Vagina (tissue), 2 donors: ENCODE data around the gene APOA4. TPM values are rescaled to one million over a fixed set of nuclear protein-coding genes. Genes with fewer than 3 reads are reported as not detected.

ENCODE experiments used
- DNase-seq, 2 donors: peaks; one replicate each; pipeline ENCODE4 v3.0.0-alpha.2; 2017; ENCODE audit errors: extremely low spot score in 2 of 2
- H3K27ac ChIP-seq: fragments of 200-600 bp; sonication (generic); one replicate; pipeline ENCODE4 v1.5.1; 2019
- H3K27me3 ChIP-seq: fragments of 200-600 bp; sonication (generic); one replicate; pipeline ENCODE4 v1.5.1; 2019
- H3K36me3 ChIP-seq, 2 donors: fragments of 200-600 bp; sonication (generic); one replicate each; pipeline ENCODE4 v1.5.1; 2017 to 2019
- H3K4me1 ChIP-seq: fragments of 200-600 bp; sonication (generic); one replicate; pipeline ENCODE4 v1.5.1; 2019
- H3K4me3 ChIP-seq, 2 donors: fragments of 200-600 bp; sonication (generic); 1 replicate in 1 of 2; 2 replicates in 1 of 2; pipeline ENCODE4 v1.5.1; 2016 to 2019
- H3K9me3 ChIP-seq: fragments of 200-600 bp; sonication (generic); one replicate; pipeline ENCODE4 v1.5.1; 2019
- POLR2A ChIP-seq, 2 donors: fragments of 450-650 bp; IDR thresholded peaks; one replicate each; pipeline ENCODE4 v1.6.1; 2017; ENCODE audit warnings: antibody characterized with exemption in 2 of 2, mild to moderate bottlenecking in 2 of 2, moderate library complexity in 2 of 2
- POLR2AphosphoS5 ChIP-seq, 2 donors: sonication (generic); formaldehyde crosslinking; IDR thresholded peaks; one replicate each; pipeline ENCODE4 v1.9.0; 2017; ENCODE audit warnings: antibody characterized with exemption in 2 of 2, mild to moderate bottlenecking in 2 of 2, low read depth in 1 of 2; ENCODE audit not compliant: insufficient read depth in 1 of 2
- intact Hi-C: fragments of 100-400 bp; cut with DNase I; formaldehyde crosslinking; loops from one replicate; pipeline ENCODE4 v1.15.1; 2023
- total RNA-seq: library from RNA; depleted of rRNA; stranded (reverse); fragments of >200 nt; gene quantifications from one replicate; pipeline ENCODE4 v1.2.3, GENCODE V29; 2016
- TF ChIP-seq, protein P1 (sequence below), 3 experiments: fragments of 450-650 bp in 2 of 3; fragments of 200-600 bp in 1 of 3; sonication (generic) in 1 of 3; IDR thresholded peaks; one replicate each; pipeline ENCODE4 v1.5.1; 2017 to 2019; ENCODE audit warnings: antibody characterized with exemption in 3 of 3, mild to moderate bottlenecking in 2 of 3, moderate library complexity in 2 of 3

APOA4 gene
- total RNA-seq, 1 donor from 2014 or later, result not detected

DNA sequence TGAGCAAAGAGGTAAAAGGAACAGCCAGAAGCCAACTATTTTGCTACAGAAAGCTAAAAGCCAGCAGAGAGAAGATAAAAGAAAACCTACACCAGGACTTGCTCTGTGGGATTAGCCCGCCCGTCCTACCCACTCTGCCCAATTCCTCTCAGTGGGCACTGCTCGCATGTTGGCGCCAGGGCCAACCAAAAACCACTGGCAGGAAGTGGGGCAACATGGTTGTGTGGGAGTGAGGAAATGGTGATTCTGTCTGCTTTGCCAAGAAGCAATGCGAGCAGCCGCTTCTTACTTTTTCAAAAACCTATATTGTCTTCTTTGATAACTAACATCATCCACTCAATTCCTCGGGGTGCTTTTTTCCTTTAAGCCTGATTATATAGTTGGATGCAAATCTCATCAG lies 28.5 kb upstream of the APOA4 start:
- Histone ChIP-seq H3K27me3 (no peaks in the 10 kb centered on the region), H3K27ac (no peak overlapping the region), H3K4me1 (peaks cover 38% of the 10 kb centered on the region), H3K9me3 (no peaks in the 10 kb centered on the region), H3K4me3 (no peak overlapping the region), H3K36me3 (peaks cover 0 to 26% of the 10 kb centered on the region in 2 donors)
- DNase-seq, result no peak
- intact Hi-C loops, result no loop called here
- no peak for TF ChIP-seq POLR2A (IDR thresholded peaks at IDR 0.05)
- TF ChIP-seq, protein P1, sequence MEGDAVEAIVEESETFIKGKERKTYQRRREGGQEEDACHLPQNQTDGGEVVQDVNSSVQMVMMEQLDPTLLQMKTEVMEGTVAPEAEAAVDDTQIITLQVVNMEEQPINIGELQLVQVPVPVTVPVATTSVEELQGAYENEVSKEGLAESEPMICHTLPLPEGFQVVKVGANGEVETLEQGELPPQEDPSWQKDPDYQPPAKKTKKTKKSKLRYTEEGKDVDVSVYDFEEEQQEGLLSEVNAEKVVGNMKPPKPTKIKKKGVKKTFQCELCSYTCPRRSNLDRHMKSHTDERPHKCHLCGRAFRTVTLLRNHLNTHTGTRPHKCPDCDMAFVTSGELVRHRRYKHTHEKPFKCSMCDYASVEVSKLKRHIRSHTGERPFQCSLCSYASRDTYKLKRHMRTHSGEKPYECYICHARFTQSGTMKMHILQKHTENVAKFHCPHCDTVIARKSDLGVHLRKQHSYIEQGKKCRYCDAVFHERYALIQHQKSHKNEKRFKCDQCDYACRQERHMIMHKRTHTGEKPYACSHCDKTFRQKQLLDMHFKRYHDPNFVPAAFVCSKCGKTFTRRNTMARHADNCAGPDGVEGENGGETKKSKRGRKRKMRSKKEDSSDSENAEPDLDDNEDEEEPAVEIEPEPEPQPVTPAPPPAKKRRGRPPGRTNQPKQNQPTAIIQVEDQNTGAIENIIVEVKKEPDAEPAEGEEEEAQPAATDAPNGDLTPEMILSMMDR (IDR thresholded peaks at IDR 0.05), result no peak
- no peak for TF ChIP-seq POLR2AphosphoS5 (IDR thresholded peaks at IDR 0.05; ENCODE audit: insufficient read depth in 1 of 2, low read depth in 1 of 2)

DNA sequence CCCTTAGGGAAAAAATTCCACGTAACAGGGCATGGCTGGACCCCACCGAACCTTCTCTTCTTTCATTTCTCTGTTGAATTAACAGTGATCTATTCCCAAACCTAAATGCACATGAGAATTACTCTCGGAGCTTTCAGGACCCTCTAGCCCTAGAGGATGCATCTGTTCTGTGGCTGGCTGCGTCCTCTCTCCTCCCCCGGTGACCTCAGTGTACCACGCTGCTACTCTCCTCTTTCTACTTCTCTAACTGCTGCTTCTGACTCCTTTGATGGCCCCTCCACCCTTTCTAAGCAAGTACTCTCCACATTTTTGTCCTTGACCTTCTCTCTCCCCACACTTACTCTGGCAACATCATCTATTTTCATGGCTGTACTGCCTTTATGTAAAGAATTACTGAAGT lies 26.4 kb upstream of the APOA4 start:
- H3K27me3 ChIP-seq, result no peaks in the 10 kb centered on the region
- no peak overlapping the region for H3K27ac ChIP-seq
- peaks cover 6 to 45% of the 10 kb centered on the region in 2 donors for H3K36me3 ChIP-seq
- TF ChIP-seq, protein P1 (IDR thresholded peaks at IDR 0.05), result no peak
- TF ChIP-seq POLR2AphosphoS5 (IDR thresholded peaks at IDR 0.05; ENCODE audit: insufficient read depth in 1 of 2, low read depth in 1 of 2) (no peak), POLR2A (IDR thresholded peaks at IDR 0.05) (no peak)
- no peaks in the 10 kb centered on the region for H3K9me3 ChIP-seq
- DNase-seq, result no peak
- H3K4me1 ChIP-seq, result peaks cover 38% of the 10 kb centered on the region
- intact Hi-C loops, result no loop called here
- H3K4me3 ChIP-seq, result no peak overlapping the region

DNA sequence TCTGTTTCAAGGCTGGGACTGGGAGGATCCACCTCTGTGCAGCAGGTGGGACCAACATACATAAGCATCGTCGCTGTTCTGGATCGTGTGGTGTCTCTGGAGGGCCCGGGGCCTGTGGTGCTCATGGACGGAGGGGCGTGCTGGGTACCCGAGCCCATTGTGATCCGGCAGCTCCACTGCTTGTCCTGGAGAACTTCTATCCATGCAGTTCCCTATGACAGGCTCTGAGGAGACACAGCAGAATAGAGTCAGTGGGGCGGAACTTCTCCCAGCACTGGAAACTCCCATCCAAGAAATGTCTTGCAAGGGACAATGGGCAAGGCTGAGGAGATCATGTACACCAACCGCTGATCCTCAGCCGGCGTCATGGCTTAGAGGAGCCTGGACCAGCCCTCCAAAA lies 26.0 kb upstream of the APOA4 start:
- Histone ChIP-seq H3K4me1 (peaks cover 35% of the 10 kb centered on the region), H3K36me3 (peaks cover 6 to 45% of the 10 kb centered on the region in 2 donors), H3K9me3 (no peaks in the 10 kb centered on the region), H3K4me3 (no peak overlapping the region), H3K27me3 (no peaks in the 10 kb centered on the region), H3K27ac (no peak overlapping the region)
- no peak for TF ChIP-seq POLR2A (IDR thresholded peaks at IDR 0.05)
- TF ChIP-seq, protein P1 (IDR thresholded peaks at IDR 0.05), result no peak
- no peak for TF ChIP-seq POLR2AphosphoS5 (IDR thresholded peaks at IDR 0.05; ENCODE audit: insufficient read depth in 1 of 2, low read depth in 1 of 2)
- no peak for DNase-seq
- intact Hi-C loops, result no loop called here

DNA sequence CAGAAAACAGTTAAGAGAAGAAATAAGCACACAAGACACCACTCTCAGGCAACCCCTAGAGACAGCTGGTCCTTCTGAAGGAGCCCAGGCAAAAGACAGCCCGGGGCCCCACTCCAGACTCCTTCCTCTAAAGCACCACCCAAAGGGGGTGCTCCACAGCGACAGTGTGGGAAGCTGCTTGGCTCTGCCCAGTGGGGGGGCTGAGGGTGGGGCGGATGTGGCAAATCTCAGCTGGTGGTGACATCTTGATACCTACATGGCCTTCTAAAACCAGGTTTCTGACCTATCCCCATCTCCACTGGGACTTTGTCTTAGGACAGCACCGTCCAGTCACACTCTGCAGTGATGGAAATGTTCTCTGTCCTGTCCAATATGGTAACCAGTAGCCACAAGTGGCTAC lies 24.5 kb upstream of the APOA4 start:
- Histone ChIP-seq H3K27me3 (no peaks in the 10 kb centered on the region), H3K4me1 (peaks cover 20% of the 10 kb centered on the region), H3K36me3 (peaks cover 6 to 58% of the 10 kb centered on the region in 2 donors), H3K4me3 (no peak overlapping the region), H3K9me3 (no peaks in the 10 kb centered on the region), H3K27ac (no peak overlapping the region)
- intact Hi-C loops, result no loop called here
- TF ChIP-seq POLR2A (IDR thresholded peaks at IDR 0.05) (no peak), POLR2AphosphoS5 (IDR thresholded peaks at IDR 0.05; ENCODE audit: insufficient read depth in 1 of 2, low read depth in 1 of 2) (no peak)
- TF ChIP-seq, protein P1 (IDR thresholded peaks at IDR 0.05), result no peak
- no peak for DNase-seq

DNA sequence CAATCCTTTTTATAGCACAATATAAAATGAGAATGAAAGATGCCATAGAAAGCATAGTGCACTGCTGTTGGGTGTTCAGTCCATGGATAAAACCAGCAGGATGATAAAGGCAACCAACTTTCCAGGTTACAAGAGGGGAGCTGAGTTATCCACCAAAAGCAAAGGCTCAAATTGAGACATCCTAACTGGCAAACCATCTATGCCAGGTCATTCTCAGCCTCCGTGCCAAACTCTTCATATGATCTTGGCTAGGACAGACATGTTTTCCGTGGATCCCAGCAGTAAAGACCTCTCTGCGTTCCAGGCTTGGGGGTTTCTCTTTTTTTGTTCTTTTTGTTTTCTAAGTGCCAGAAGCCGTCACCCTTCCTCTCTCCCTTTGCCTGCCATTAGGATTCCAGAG lies 21.6 kb upstream of the APOA4 start:
- no peak for DNase-seq
- intact Hi-C loops, result no loop called here
- Histone ChIP-seq H3K27ac (no peak overlapping the region), H3K27me3 (no peaks in the 10 kb centered on the region), H3K4me3 (no peak overlapping the region), H3K36me3 (peaks cover 6 to 58% of the 10 kb centered on the region in 2 donors), H3K9me3 (no peaks in the 10 kb centered on the region), H3K4me1 (no peaks in the 10 kb centered on the region)
- TF ChIP-seq, protein P1 (IDR thresholded peaks at IDR 0.05), result no peak
- no peak for TF ChIP-seq POLR2AphosphoS5 (IDR thresholded peaks at IDR 0.05; ENCODE audit: insufficient read depth in 1 of 2, low read depth in 1 of 2)
- TF ChIP-seq POLR2A (IDR thresholded peaks at IDR 0.05), result no peak
